Stomach (tissue), 9 donors: ENCODE measurements around the gene ENPP6. TPM values are rescaled to one million over a fixed set of nuclear protein-coding genes. Genes with fewer than 3 reads are reported as not detected.

Source experiments
- DNase-seq, 2 donors: peaks; one replicate each; pipeline versions ENCODE4 v3.0.0 to v3.0.0-alpha.2; 2013 to 2019
- H3K27ac ChIP-seq, 5 donors: fragments of 200-600 bp in 4 of 5; sonication (generic) in 4 of 5; one replicate each; pipeline ENCODE4 v1.5.1; 2013 to 2019; ENCODE audit warnings: mild to moderate bottlenecking in 1 of 5, moderate library complexity in 1 of 5
- H3K27me3 ChIP-seq, 3 donors: fragments of 200-600 bp; sonication (generic); one replicate each; pipeline ENCODE4 v1.5.1; 2017 to 2019; ENCODE audit warnings: mixed run types in 1 of 3
- H3K36me3 ChIP-seq, 4 donors: fragments of 200-600 bp; sonication (generic); 1 replicate in 3 of 4; 2 replicates in 1 of 4; pipeline ENCODE4 v1.5.1; 2016 to 2019
- H3K4me1 ChIP-seq, 4 donors: fragments of 200-600 bp; sonication (generic); one replicate each; pipeline ENCODE4 v1.5.1; 2016 to 2019
- H3K4me3 ChIP-seq, 4 donors: fragments of 200-600 bp; sonication (generic) in 3 of 4; one replicate each; pipeline ENCODE4 v1.5.1; 2016 to 2019; ENCODE audit warnings: mild to moderate bottlenecking in 1 of 4
- H3K9me3 ChIP-seq, 4 donors: fragments of 200-600 bp; sonication (generic); one replicate each; pipeline ENCODE4 v1.5.1; 2016 to 2019
- CTCF ChIP-seq, 7 experiments: fragments of 450-650 bp in 4 of 7; fragments of 200-600 bp in 3 of 7; sonication (generic) in 3 of 7; IDR thresholded peaks; one replicate each; pipeline ENCODE4 v1.5.1; 2016 to 2019; ENCODE audit warnings: antibody characterized with exemption in 7 of 7, control low read depth in 2 of 7, mild to moderate bottlenecking in 1 of 7
- EP300 ChIP-seq: sonication (generic); formaldehyde crosslinking; IDR thresholded peaks from one replicate; pipeline ENCODE4 v1.6.1; 2017; ENCODE audit warnings: antibody characterized with exemption
- POLR2A ChIP-seq, 4 donors: fragments of 450-650 bp; IDR thresholded peaks; one replicate each; pipeline ENCODE4 v1.6.1; 2016; ENCODE audit warnings: antibody characterized with exemption in 4 of 4, control low read depth in 2 of 4, mild to moderate bottlenecking in 1 of 4, moderate library complexity in 1 of 4
- POLR2AphosphoS5 ChIP-seq, 3 donors: sonication (generic); formaldehyde crosslinking; IDR thresholded peaks; one replicate each; pipeline ENCODE4 v1.6.1; 2016; ENCODE audit warnings: antibody characterized with exemption in 3 of 3
- WGBS, 5 donors: extraction: QIAGEN DNeasy Blood & Tissue Kit in 3 of 5; methylation state at CpG; one replicate each; pipeline versions ENCODE4 v1.1.5 to v1.1.7; 2013 to 2018; 5-methylcytosine and 5-hydroxymethylcytosine counted together
- intact Hi-C: fragments of 100-400 bp; cut with DNase I; formaldehyde crosslinking; loops from one replicate; pipeline ENCODE4 v1.15.1; 2023; ENCODE audit warnings: low total_unique reads
- polyA plus RNA-seq, 3 donors: library from polyadenylated mRNA; stranded (reverse); fragments of 200-250 nt; gene quantifications; one replicate each; pipeline ENCODE4 v1.2.3, GENCODE V29; 2013
- total RNA-seq, 5 donors: library from RNA; depleted of rRNA; stranded (reverse); fragments of >200 nt; gene quantifications; one replicate each; pipeline versions ENCODE4 v1.1.0 to v1.2.3, GENCODE V29; 2014 to 2016
- donor health status: healthy with polysubstance abuse.
- donor health status: Bipolar disorder and iron deficiency.
- donor health status: healthy.

ENPP6 gene
- total and polyA plus RNA-seq, 8 donors: 0.25 to 3.5 (median 0.70) TPM; not detected in 4

GRCh38 chr4:184165291-184165690, 52.4 kb downstream of the ENPP6 start:
- H3K36me3 ChIP-seq: no peaks in the 10 kb centered on the region
- intact Hi-C loops: no loop called here
- H3K27ac ChIP-seq: no peak overlapping the region
- no peak for DNase-seq
- H3K4me1 ChIP-seq: peaks cover 0 to 10% (median 9%) of the 10 kb centered on the region in 4 donors
- H3K4me3 ChIP-seq: no peak overlapping the region
- no peaks in the 10 kb centered on the region for H3K9me3 ChIP-seq
- TF ChIP-seq POLR2AphosphoS5 (IDR thresholded peaks at IDR 0.05) (no peak), CTCF (IDR thresholded peaks at IDR 0.05) (no peak), EP300 (no peak), POLR2A (IDR thresholded peaks at IDR 0.05) (no peak)
- 54 to 71% (median 56%) methylated on average over 8 of the region's 8 CpGs for WGBS, 5 donors
- H3K27me3 ChIP-seq: peaks cover 0 to 20% (median 0%) of the 10 kb centered on the region in 3 donors

GRCh38 chr4:184163813-184164212, 53.9 kb downstream of the ENPP6 start:
- TF ChIP-seq POLR2AphosphoS5 (IDR thresholded peaks at IDR 0.05) (no peak), CTCF (IDR thresholded peaks at IDR 0.05) (peak in 5 of 7 experiments; percentile 56 to 86 (median 69))
- H3K4me3 ChIP-seq: no peak overlapping the region
- H3K9me3 ChIP-seq: no peaks in the 10 kb centered on the region
- H3K27ac ChIP-seq: no peak overlapping the region
- H3K4me1 ChIP-seq: peaks cover 0 to 9% (median 9%) of the 10 kb centered on the region in 4 donors
- peak; percentile 77 to 88 for DNase-seq
- 6 to 23% (median 14%) methylated on average over 8 of the region's 8 CpGs for WGBS, 5 donors
- H3K27me3 ChIP-seq: peaks cover 0 to 20% (median 0%) of the 10 kb centered on the region in 3 donors
- H3K36me3 ChIP-seq: no peaks in the 10 kb centered on the region
- intact Hi-C loops: no loop called here

- intact Hi-C loops: no loop called here
Observed at GRCh38 chr4:184162596-184162995, 55.1 kb downstream of the ENPP6 start.

GRCh38 chr4:184157322-184157721, 60.4 kb downstream of the ENPP6 start:
- TF ChIP-seq CTCF (IDR thresholded peaks at IDR 0.05) (no peak), POLR2A (IDR thresholded peaks at IDR 0.05) (no peak), POLR2AphosphoS5 (IDR thresholded peaks at IDR 0.05) (no peak), EP300 (no peak)
- DNase-seq: no peak
- H3K27me3 ChIP-seq: no peaks in the 10 kb centered on the region
- peaks cover 0 to 28% (median 10%) of the 10 kb centered on the region in 4 donors for H3K4me1 ChIP-seq
- intact Hi-C loops: no loop called here
- H3K9me3 ChIP-seq: no peaks in the 10 kb centered on the region
- H3K27ac ChIP-seq: no peak overlapping the region
- no peak overlapping the region for H3K4me3 ChIP-seq
- 68 to 90% (median 86%) methylated on average over 2 of the region's 2 CpGs for WGBS, 5 donors
- H3K36me3 ChIP-seq: no peaks in the 10 kb centered on the region

More at GRCh38 chr4:184162596-184162995, 55.1 kb downstream of the ENPP6 start:
- Histone ChIP-seq H3K4me3 (no peak overlapping the region), H3K27ac (no peak overlapping the region), H3K9me3 (no peaks in the 10 kb centered on the region), H3K36me3 (no peaks in the 10 kb centered on the region), H3K4me1 (no peaks in the 10 kb centered on the region), H3K27me3 (peaks cover 0 to 14% (median 0%) of the 10 kb centered on the region in 3 donors)
- WGBS, 5 donors: 85 to 92% (median 89%) methylated on average over 5 of the region's 5 CpGs
- TF ChIP-seq POLR2AphosphoS5 (IDR thresholded peaks at IDR 0.05) (no peak), EP300 (no peak), POLR2A (IDR thresholded peaks at IDR 0.05) (no peak), CTCF (IDR thresholded peaks at IDR 0.05) (no peak)
- DNase-seq: no peak
